ENCODE measurements around the gene NFATC4. TPM values are rescaled to one million over a fixed set of nuclear protein-coding genes. Genes with fewer than 3 reads are reported as not detected.
"Not testable (repeated sequence)": the region's sequence is repeated elsewhere in the genome, so short reads cannot be mapped to it uniquely, and the experiment has no call there.

Gene NFATC4
- total RNA-seq, 1 donor from 2014 or later, result 0.21 TPM

- H3K36me3 Mint-ChIP-seq (ENCODE audit: low read depth), result no peaks in the 10 kb centered on the region
- intact Hi-C loops (cut with micrococcal nuclease), result no loop called here
- H3K27me3 Mint-ChIP-seq (ENCODE audit: low read depth), result peaks cover 56% of the 10 kb centered on the region
- DNase-seq (ENCODE audit: low spot score), result no peak
- H3K27ac Mint-ChIP-seq, result no peak overlapping the region
- H3K4me1 Mint-ChIP-seq (ENCODE audit: low read depth), result peaks cover 11% of the 10 kb centered on the region
- H3K9me3 Mint-ChIP-seq, result no peaks in the 10 kb centered on the region
- no peak overlapping the region for H3K4me3 Mint-ChIP-seq (ENCODE audit: low read depth)
Observed at GRCh38 chr14:24363401-24363800, 4.6 kb upstream of the NFATC4 start.

- intact Hi-C loops (cut with micrococcal nuclease), result no loop called here
Observed at GRCh38 chr14:24364841-24365240, 3.1 kb upstream of the NFATC4 start.

GRCh38 chr14:24365600-24366412 is 2.2 kb upstream of the NFATC4 start:
- H3K9me3 Mint-ChIP-seq, result no peaks in the 10 kb centered on the region
- peak; percentile 37 for DNase-seq (ENCODE audit: low spot score)
- intact Hi-C loops (cut with micrococcal nuclease), result loop anchor here (2.0 kb wide), 1 partner anchor 65 kb away; no protein-coding TSS in a partner anchor
- peak overlapping the region; percentile 24 for H3K4me3 Mint-ChIP-seq (ENCODE audit: low read depth)
- H3K4me1 Mint-ChIP-seq (ENCODE audit: low read depth), result peaks cover 11% of the 10 kb centered on the region
- no peak overlapping the region for H3K27ac Mint-ChIP-seq
- H3K27me3 Mint-ChIP-seq (ENCODE audit: low read depth), result peaks cover 54% of the 10 kb centered on the region
- no peaks in the 10 kb centered on the region for H3K36me3 Mint-ChIP-seq (ENCODE audit: low read depth)

More at GRCh38 chr14:24364841-24365240, 3.1 kb upstream of the NFATC4 start:
- peaks cover 11% of the 10 kb centered on the region for H3K4me1 Mint-ChIP-seq (ENCODE audit: low read depth)
- no peak for DNase-seq (ENCODE audit: low spot score)
- H3K27ac Mint-ChIP-seq, result no peak overlapping the region
- H3K9me3 Mint-ChIP-seq, result no peaks in the 10 kb centered on the region
- peaks cover 62% of the 10 kb centered on the region for H3K27me3 Mint-ChIP-seq (ENCODE audit: low read depth)
- H3K4me3 Mint-ChIP-seq (ENCODE audit: low read depth), result no peak overlapping the region
- no peaks in the 10 kb centered on the region for H3K36me3 Mint-ChIP-seq (ENCODE audit: low read depth)

DNA sequence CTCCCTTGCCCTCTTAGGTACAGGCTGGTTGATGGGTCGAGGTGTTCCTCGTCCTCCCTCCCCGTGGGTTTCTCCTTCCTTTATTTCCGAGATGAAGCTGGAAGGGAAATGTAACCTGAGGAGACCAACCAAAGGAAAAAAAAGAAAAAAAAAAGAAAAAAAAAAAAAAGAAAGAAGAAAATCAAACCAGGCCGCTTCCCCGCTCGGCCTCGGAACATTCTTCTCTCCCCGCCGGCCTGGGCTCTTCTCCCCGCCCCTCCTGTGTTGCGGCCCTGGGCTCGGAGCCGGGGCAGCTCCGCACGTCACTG is 1.6 kb upstream of the NFATC4 start:
- H3K27ac Mint-ChIP-seq, result no peak overlapping the region
- intact Hi-C loops (cut with micrococcal nuclease), result loop anchor here (2.0 kb wide), 1 partner anchor 64 kb away; no protein-coding TSS in a partner anchor
- H3K36me3 Mint-ChIP-seq (ENCODE audit: low read depth), result no peaks in the 10 kb centered on the region
- no peak for DNase-seq (ENCODE audit: low spot score)
- H3K4me1 Mint-ChIP-seq (ENCODE audit: low read depth), result peaks cover 11% of the 10 kb centered on the region
- peaks cover 56% of the 10 kb centered on the region for H3K27me3 Mint-ChIP-seq (ENCODE audit: low read depth)
- no peaks in the 10 kb centered on the region for H3K9me3 Mint-ChIP-seq
- no peak overlapping the region for H3K4me3 Mint-ChIP-seq (ENCODE audit: low read depth)

- Mint-ChIP-seq H3K4me3 (ENCODE audit: low read depth) (no peak overlapping the region), H3K4me1 (ENCODE audit: low read depth) (peaks cover 11% of the 10 kb centered on the region), H3K9me3 (no peaks in the 10 kb centered on the region), H3K36me3 (ENCODE audit: low read depth) (no peaks in the 10 kb centered on the region), H3K27ac (no peak overlapping the region), H3K27me3 (ENCODE audit: low read depth) (peaks cover 54% of the 10 kb centered on the region)
- DNase-seq (ENCODE audit: low spot score), result no peak
- intact Hi-C loops (cut with micrococcal nuclease), result loop anchor here (2.0 kb wide), 1 partner anchor 64 kb away; no protein-coding TSS in a partner anchor
Observed at GRCh38 chr14:24366721-24367513, 1.1 kb upstream of the NFATC4 start.

DNA sequence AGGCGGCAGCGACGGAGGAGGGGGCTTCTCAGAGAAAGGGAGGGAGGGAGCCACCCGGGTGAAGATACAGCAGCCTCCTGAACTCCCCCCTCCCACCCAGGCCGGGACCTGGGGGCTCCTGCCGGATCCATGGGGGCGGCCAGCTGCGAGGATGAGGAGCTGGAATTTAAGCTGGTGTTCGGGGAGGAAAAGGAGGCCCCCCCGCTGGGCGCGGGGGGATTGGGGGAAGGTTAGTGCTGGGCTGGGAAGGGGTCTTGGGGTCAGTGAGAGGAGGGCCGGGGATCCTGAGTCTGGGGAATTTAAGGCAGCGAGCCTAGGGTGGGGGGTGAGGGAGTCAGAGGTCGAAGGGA is 203 bp downstream of the NFATC4 start:
- intact Hi-C loops (cut with micrococcal nuclease), result no loop called here
- H3K4me1 Mint-ChIP-seq (ENCODE audit: low read depth), result peaks cover 11% of the 10 kb centered on the region
- H3K9me3 Mint-ChIP-seq, result no peaks in the 10 kb centered on the region
- H3K36me3 Mint-ChIP-seq (ENCODE audit: low read depth), result no peaks in the 10 kb centered on the region
- H3K27ac Mint-ChIP-seq, result no peak overlapping the region
- H3K4me3 Mint-ChIP-seq (ENCODE audit: low read depth), result no peak overlapping the region
- no peak for DNase-seq (ENCODE audit: low spot score)
- peaks cover 43% of the 10 kb centered on the region for H3K27me3 Mint-ChIP-seq (ENCODE audit: low read depth)

- DNase-seq (ENCODE audit: low spot score), result no peak
- intact Hi-C loops (cut with micrococcal nuclease), result no loop called here
- no peak overlapping the region for H3K4me3 Mint-ChIP-seq (ENCODE audit: low read depth)
- peaks cover 41% of the 10 kb centered on the region for H3K27me3 Mint-ChIP-seq (ENCODE audit: low read depth)
- no peaks in the 10 kb centered on the region for H3K9me3 Mint-ChIP-seq
- H3K4me1 Mint-ChIP-seq (ENCODE audit: low read depth), result peaks cover 11% of the 10 kb centered on the region
- H3K27ac Mint-ChIP-seq, result no peak overlapping the region
- H3K36me3 Mint-ChIP-seq (ENCODE audit: low read depth), result no peaks in the 10 kb centered on the region
Observed at GRCh38 chr14:24368562-24369252, 723 bp downstream of the NFATC4 start.

DNA sequence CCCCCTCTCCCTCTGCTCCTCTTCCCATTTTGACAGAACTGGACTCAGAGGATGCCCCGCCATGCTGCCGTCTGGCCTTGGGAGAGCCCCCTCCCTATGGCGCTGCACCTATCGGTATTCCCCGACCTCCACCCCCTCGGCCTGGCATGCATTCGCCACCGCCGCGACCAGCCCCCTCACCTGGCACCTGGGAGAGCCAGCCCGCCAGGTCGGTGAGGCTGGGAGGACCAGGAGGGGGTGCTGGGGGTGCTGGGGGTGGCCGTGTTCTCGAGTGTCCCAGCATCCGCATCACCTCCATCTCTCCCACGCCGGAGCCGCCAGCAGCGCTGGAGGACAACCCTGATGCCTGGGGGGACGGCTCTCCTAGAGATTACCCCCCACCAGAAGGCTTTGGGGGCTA is 1.5 kb downstream of the NFATC4 start:
- Mint-ChIP-seq H3K27ac (no peak overlapping the region), H3K36me3 (ENCODE audit: low read depth) (no peaks in the 10 kb centered on the region), H3K4me1 (ENCODE audit: low read depth) (peaks cover 11% of the 10 kb centered on the region), H3K9me3 (no peaks in the 10 kb centered on the region), H3K4me3 (ENCODE audit: low read depth) (no peak overlapping the region), H3K27me3 (ENCODE audit: low read depth) (peaks cover 41% of the 10 kb centered on the region)
- no peak for DNase-seq (ENCODE audit: low spot score)
- intact Hi-C loops (cut with micrococcal nuclease), result no loop called here

DNA sequence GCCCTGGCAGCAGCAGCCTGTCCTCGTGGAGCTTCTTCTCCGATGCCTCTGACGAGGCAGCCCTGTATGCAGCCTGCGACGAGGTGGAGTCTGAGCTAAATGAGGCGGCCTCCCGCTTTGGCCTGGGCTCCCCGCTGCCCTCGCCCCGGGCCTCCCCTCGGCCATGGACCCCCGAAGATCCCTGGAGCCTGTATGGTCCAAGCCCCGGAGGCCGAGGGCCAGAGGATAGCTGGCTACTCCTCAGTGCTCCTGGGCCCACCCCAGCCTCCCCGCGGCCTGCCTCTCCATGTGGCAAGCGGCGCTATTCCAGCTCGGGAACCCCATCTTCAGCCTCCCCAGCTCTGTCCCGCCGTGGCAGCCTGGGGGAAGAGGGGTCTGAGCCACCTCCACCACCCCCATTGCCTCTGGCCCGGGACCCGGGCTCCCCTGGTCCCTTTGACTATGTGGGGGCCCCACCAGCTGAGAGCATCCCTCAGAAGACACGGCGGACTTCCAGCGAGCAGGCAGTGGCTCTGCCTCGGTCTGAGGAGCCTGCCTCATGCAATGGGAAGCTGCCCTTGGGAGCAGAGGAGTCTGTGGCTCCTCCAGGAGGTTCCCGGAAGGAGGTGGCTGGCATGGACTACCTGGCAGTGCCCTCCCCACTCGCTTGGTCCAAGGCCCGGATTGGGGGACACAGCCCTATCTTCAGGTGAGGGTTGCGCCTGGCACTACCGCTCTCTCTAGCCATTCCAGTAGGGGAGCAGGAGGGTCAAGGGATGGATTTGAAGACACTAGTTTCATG is 2.1 kb downstream of the NFATC4 start:
- intact Hi-C loops (cut with micrococcal nuclease), result no loop called here
- no peak overlapping the region for H3K4me3 Mint-ChIP-seq (ENCODE audit: low read depth)
- H3K9me3 Mint-ChIP-seq, result no peaks in the 10 kb centered on the region
- H3K4me1 Mint-ChIP-seq (ENCODE audit: low read depth), result peaks cover 11% of the 10 kb centered on the region
- H3K27me3 Mint-ChIP-seq (ENCODE audit: low read depth), result peaks cover 39% of the 10 kb centered on the region
- no peaks in the 10 kb centered on the region for H3K36me3 Mint-ChIP-seq (ENCODE audit: low read depth)
- no peak overlapping the region for H3K27ac Mint-ChIP-seq
- DNase-seq (ENCODE audit: low spot score), result no peak

GRCh38 chr14:24370748-24371147 is 2.8 kb downstream of the NFATC4 start:
- H3K9me3 Mint-ChIP-seq, result no peaks in the 10 kb centered on the region
- peaks cover 9% of the 10 kb centered on the region for H3K4me1 Mint-ChIP-seq (ENCODE audit: low read depth)
- no peak overlapping the region for H3K27ac Mint-ChIP-seq
- no peak overlapping the region for H3K4me3 Mint-ChIP-seq (ENCODE audit: low read depth)
- intact Hi-C loops (cut with micrococcal nuclease), result no loop called here
- H3K36me3 Mint-ChIP-seq (ENCODE audit: low read depth), result no peaks in the 10 kb centered on the region
- DNase-seq (ENCODE audit: low spot score), result no peak
- H3K27me3 Mint-ChIP-seq (ENCODE audit: low read depth), result peaks cover 32% of the 10 kb centered on the region

DNA sequence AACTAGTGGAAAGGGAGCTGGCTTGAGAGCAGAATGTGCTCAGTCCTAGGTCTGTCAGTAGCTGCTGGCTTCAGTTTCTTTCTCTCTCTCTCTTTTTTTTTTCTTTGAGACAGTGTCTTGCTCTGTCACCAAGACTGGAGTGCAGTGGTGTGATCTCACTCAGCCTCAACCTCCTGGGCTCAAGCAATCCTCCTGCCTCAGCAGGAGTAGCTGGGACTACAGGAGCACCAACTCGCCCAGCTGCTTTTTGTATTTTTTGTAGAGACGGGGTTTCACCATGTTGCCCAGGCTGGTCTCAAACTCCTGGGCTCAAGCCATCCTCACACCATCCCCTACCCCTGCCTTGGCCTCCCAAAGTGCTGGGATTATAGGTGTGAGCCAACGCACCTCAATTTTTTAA is 3.6 kb downstream of the NFATC4 start:
- DNase-seq (ENCODE audit: low spot score); intact Hi-C loops (cut with micrococcal nuclease); H3K36me3 Mint-ChIP-seq (ENCODE audit: low read depth); H3K9me3 Mint-ChIP-seq; H3K27ac Mint-ChIP-seq; H3K4me3 Mint-ChIP-seq (ENCODE audit: low read depth); H3K4me1 Mint-ChIP-seq (ENCODE audit: low read depth): not testable (repeated sequence)
- H3K27me3 Mint-ChIP-seq (ENCODE audit: low read depth), result peaks cover 29% of the 10 kb centered on the region

GRCh38 chr14:24372701-24373416 is 4.9 kb downstream of the NFATC4 start:
- Mint-ChIP-seq H3K9me3 (no peaks in the 10 kb centered on the region), H3K4me3 (ENCODE audit: low read depth) (no peak overlapping the region), H3K4me1 (ENCODE audit: low read depth) (no peaks in the 10 kb centered on the region), H3K36me3 (ENCODE audit: low read depth) (no peaks in the 10 kb centered on the region), H3K27me3 (ENCODE audit: low read depth) (peaks cover 17% of the 10 kb centered on the region), H3K27ac (no peak overlapping the region)
- intact Hi-C loops (cut with micrococcal nuclease), result no loop called here
- no peak for DNase-seq (ENCODE audit: low spot score)

All from activated T-helper 2 cell treated with anti-CD3 and anti-CD28 coated beads, Interferon-gamma antibody, Interleukin-2, Interleukin-4, amounts not matched to agents 10 μg/mL and 5 μg/mL and 100 μg/mL, durations not matched to agents 14 hours and 24 hours and 36 hours (primary cell).